ENCODE results near the gene TPCN1. TPM values are rescaled to one million over a fixed set of nuclear protein-coding genes. Genes with fewer than 3 reads are reported as not detected.
A peak's percentile ranks its signal among the peaks of the same experiment; 100 is the strongest.

Gene TPCN1
- total and polyA plus RNA-seq, 2 of the 13 experiments (the other 11 are each of a cell fraction or from before 2014, with no cell fraction given) = 8.0 to 26.8 TPM

DNA sequence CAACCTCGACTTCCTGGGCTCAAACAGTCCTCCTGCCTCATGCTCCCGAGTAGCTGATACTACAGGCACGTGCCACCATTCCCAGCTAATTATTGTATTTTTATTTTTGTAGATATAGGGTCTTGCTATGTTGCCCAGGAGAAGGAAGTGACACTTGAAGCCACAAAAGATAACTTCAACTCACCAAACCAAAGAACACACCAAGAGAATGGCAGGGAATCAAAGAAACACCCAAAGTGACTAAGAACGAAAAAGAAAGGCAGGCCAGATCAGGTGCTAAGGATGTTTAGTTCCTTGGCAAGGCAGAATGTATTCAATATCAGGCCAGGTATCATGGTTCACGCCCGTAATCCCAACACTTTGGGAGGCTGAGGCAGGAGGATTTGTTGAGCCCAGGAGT lies 10.1 kb upstream of the TPCN1 start:
- no peaks in the 10 kb centered on the region for H3K36me3 ChIP-seq (replicated peaks in 1 of 2; ENCODE audit: control insufficient read depth in 1 of 2, insufficient read depth in 2 of 2, low read length in 2 of 2)
- POLR2A ChIA-PET = interaction anchor here (1.1 kb wide), 1 partner anchor 11 kb away, joined by 3 read pairs; no protein-coding TSS in a partner anchor
- no TSS peak for BruUV-seq (replicated peaks)
- H3K79me2 ChIP-seq (ENCODE audit: insufficient read depth, low read length) = no peaks in the 10 kb centered on the region
- H3K4me2 ChIP-seq (ENCODE audit: low read depth, low read length) = no peak overlapping the region
- intact Hi-C loops (cut with micrococcal nuclease; ENCODE audit: unreplicated experiment) = no loop called here
- FAIRE-seq (no peak), DNase-seq (ENCODE audit: low spot score) (no peak), ATAC-seq (no peak)
- no peak overlapping the region for H2AFZ ChIP-seq (ENCODE audit: low read length)
- peaks cover 42% of the 10 kb centered on the region for H3K4me1 ChIP-seq (ENCODE audit: insufficient read depth, low read length)
- CTCF ChIA-PET (ENCODE audit: low intra/inter-chr PET ratio, low total read pairs) = no interaction called here
- TF ChIP-seq ISL2 (CRISPR knock-in tag; IDR thresholded peaks at IDR 0.05) = no peak
- no peak overlapping the region for H3K4me3 ChIP-seq (replicated peaks in 1 of 3; ENCODE audit: insufficient read depth in 1 of 3, low read depth in 2 of 3, low read length in 3 of 3)
- no peaks in the 10 kb centered on the region for H3K9me3 ChIP-seq (ENCODE audit: low read length)
- 91% methylated on average over 6 of the region's 6 CpGs for WGBS (ENCODE audit: low lambda C conversion rate)
- no peaks in the 10 kb centered on the region for H4K20me1 ChIP-seq (ENCODE audit: insufficient read depth, low read length)
- H3K27me3 ChIP-seq (ENCODE audit: control insufficient read depth in 1 of 2, insufficient read depth in 2 of 2, low read length in 2 of 2) = no peaks in the 10 kb centered on the region
- in situ Hi-C loops (cut with HindIII; ENCODE audit: extremely low pct_ligation_motif_present, low pct_unique_long_range_greater_than_20kb) = no loop called here
- no peak overlapping the region for H3K27ac ChIP-seq (ENCODE audit: extremely low read length, insufficient read depth, low read length)
- no peak overlapping the region for H3K9ac ChIP-seq (ENCODE audit: insufficient read depth, low read depth, low read length)

DNA sequence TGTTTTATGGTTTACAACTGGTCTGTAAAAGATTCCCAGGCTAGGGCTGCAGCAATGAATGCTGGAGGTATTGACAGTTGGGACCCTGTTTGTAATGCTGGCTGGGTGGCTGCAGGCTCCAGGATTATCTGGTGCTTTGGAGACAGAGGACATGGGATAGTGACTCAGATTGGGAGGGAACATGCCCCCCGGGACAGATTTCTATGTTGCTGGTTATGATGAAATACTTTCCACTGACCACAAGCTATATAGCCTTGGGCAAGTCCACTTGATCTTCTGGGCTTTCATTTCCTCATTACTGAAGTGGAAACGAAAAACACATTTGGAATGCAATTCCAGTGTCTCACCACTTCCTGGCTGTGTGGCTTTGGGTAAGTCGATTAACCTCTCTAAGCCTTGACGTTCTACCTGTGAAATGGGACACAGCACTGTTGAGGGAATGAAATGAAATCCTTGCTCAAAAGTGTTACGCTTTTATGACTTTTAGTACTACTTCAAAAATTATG lies 6.3 kb upstream of the TPCN1 start:
- Histone ChIP-seq H3K4me1 (ENCODE audit: insufficient read depth, low read length) (peaks cover 29% of the 10 kb centered on the region), H3K36me3 (replicated peaks in 1 of 2; ENCODE audit: control insufficient read depth in 1 of 2, insufficient read depth in 2 of 2, low read length in 2 of 2) (no peaks in the 10 kb centered on the region), H3K9ac (ENCODE audit: insufficient read depth, low read depth, low read length) (no peak overlapping the region), H3K9me3 (ENCODE audit: low read length) (no peaks in the 10 kb centered on the region), H3K27me3 (ENCODE audit: control insufficient read depth in 1 of 2, insufficient read depth in 2 of 2, low read length in 2 of 2) (no peaks in the 10 kb centered on the region), H2AFZ (ENCODE audit: low read length) (no peak overlapping the region), H3K4me2 (ENCODE audit: low read depth, low read length) (no peak overlapping the region), H3K4me3 (replicated peaks in 1 of 3; ENCODE audit: insufficient read depth in 1 of 3, low read depth in 2 of 3, low read length in 3 of 3) (no peak overlapping the region), H3K27ac (ENCODE audit: extremely low read length, insufficient read depth, low read length) (peak overlapping the region; percentile 2), H3K79me2 (ENCODE audit: insufficient read depth, low read length) (no peaks in the 10 kb centered on the region), H4K20me1 (ENCODE audit: insufficient read depth, low read length) (no peaks in the 10 kb centered on the region)
- ATAC-seq = peak; percentile 72
- CTCF ChIA-PET (ENCODE audit: low intra/inter-chr PET ratio, low total read pairs) = no interaction called here
- peak; percentile 81 for DNase-seq (ENCODE audit: low spot score)
- intact Hi-C loops (cut with micrococcal nuclease; ENCODE audit: unreplicated experiment) (no loop called here), in situ Hi-C loops (cut with HindIII; ENCODE audit: extremely low pct_ligation_motif_present, low pct_unique_long_range_greater_than_20kb) (no loop called here)
- POLR2A ChIA-PET = interaction anchor here (0.6 to 1.0 kb wide), 3 partner anchors 8 to 15 kb away, joined by 3 read pairs; no protein-coding TSS in a partner anchor
- FAIRE-seq = no peak
- BruUV-seq (replicated peaks) = no TSS peak
- WGBS (ENCODE audit: low lambda C conversion rate) = 39% methylated on average over 5 of the region's 5 CpGs
- TF ChIP-seq CREB1 (IDR thresholded peaks at IDR 0.05) (no peak), CREB1 (CRISPR knock-in tag; IDR thresholded peaks at IDR 0.05) (0 out of 2 replicates have a peak, but pooled peaks have one; percentile 32), ZNF34 (CRISPR knock-in tag; IDR thresholded peaks at IDR 0.05; ENCODE audit: borderline replicate concordance) (no peak), ETV5 (CRISPR knock-in tag; IDR thresholded peaks at IDR 0.05; ENCODE audit: borderline replicate concordance) (peak; percentile 46; the same call in 1 of the 2 replicates), FOXK1 (CRISPR knock-in tag; IDR thresholded peaks at IDR 0.05; ENCODE audit: borderline replicate concordance, low read depth) (no peak), SNRNP70 (IDR thresholded peaks at IDR 0.05; ENCODE audit: low read depth, low read length) (no peak), ARHGAP35 (CRISPR knock-in tag; IDR thresholded peaks at IDR 0.05; ENCODE audit: borderline replicate concordance) (no peak), KDM6A (CRISPR knock-in tag; IDR thresholded peaks at IDR 0.05; ENCODE audit: low read depth) (no peak), PCBP1 (IDR thresholded peaks at IDR 0.05; ENCODE audit: borderline replicate concordance, low read depth, low read length) (no peak), PPARG (CRISPR knock-in tag; conservative IDR thresholded peaks at IDR 0.05) (no peak), MED1 (CRISPR knock-in tag; IDR thresholded peaks at IDR 0.05) (0 out of 2 replicates have a peak, but pooled peaks have one; percentile 18), CEBPB (IDR thresholded peaks at IDR 0.05; ENCODE audit: borderline replicate concordance, low read depth, low read length) (peak; percentile 93), NFYB (CRISPR knock-in tag; IDR thresholded peaks at IDR 0.05) (no peak), RBAK (CRISPR knock-in tag; IDR thresholded peaks at IDR 0.05) (no peak), ZNF841 (CRISPR knock-in tag; IDR thresholded peaks at IDR 0.05; ENCODE audit: borderline replicate concordance) (no peak), KDM4B (CRISPR knock-in tag; IDR thresholded peaks at IDR 0.05) (no peak), SAP130 (CRISPR knock-in tag; IDR thresholded peaks at IDR 0.05; ENCODE audit: low read depth) (peak; percentile 67), ZNF790 (CRISPR knock-in tag; IDR thresholded peaks at IDR 0.05; ENCODE audit: borderline replicate concordance) (no peak)
- TF ChIP-seq, protein P1, sequence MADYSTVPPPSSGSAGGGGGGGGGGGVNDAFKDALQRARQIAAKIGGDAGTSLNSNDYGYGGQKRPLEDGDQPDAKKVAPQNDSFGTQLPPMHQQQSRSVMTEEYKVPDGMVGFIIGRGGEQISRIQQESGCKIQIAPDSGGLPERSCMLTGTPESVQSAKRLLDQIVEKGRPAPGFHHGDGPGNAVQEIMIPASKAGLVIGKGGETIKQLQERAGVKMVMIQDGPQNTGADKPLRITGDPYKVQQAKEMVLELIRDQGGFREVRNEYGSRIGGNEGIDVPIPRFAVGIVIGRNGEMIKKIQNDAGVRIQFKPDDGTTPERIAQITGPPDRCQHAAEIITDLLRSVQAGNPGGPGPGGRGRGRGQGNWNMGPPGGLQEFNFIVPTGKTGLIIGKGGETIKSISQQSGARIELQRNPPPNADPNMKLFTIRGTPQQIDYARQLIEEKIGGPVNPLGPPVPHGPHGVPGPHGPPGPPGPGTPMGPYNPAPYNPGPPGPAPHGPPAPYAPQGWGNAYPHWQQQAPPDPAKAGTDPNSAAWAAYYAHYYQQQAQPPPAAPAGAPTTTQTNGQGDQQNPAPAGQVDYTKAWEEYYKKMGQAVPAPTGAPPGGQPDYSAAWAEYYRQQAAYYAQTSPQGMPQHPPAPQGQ (CRISPR knock-in tag; IDR thresholded peaks at IDR 0.05; ENCODE audit: borderline replicate concordance) = no peak
